OCI-LY7 (cell line): ENCODE data around the gene ACSL3. TPM values are rescaled to one million over a fixed set of nuclear protein-coding genes. Genes with fewer than 3 reads are reported as not detected.

Experiments used
- BruUV-seq: library from RNA; stranded (reverse); fragments of 400-500 nt; replicated peaks from 2 replicates; lab custom pipeline; 2021; lab: Mats Ljungman, UMichigan
- CTCF ChIA-PET: fragments of 300-600 bp; sonication (Branson Sonifier 250); formaldehyde crosslinking; loops from one replicate; lab custom pipeline; 2022; ENCODE audit warnings: antibody characterized with exemption; ENCODE audit not compliant: unreplicated experiment; lab: Charles Lee
- POLR2A ChIA-PET: fragments of 300-600 bp; sonication (Branson Sonifier 250); formaldehyde crosslinking; loops from one replicate; lab custom pipeline; 2022; ENCODE audit warnings: antibody characterized with exemption; lab: Charles Lee
- DNase-seq: peaks from one replicate; pipeline ENCODE4 v3.0.0-alpha.2; 2015; ENCODE audit warnings: low spot score
- H2AFZ ChIP-seq: fragments of 200-600 bp; sonication (generic), shearing (Covaris generic); 2 replicates; pipeline ENCODE4 v1.6.1; 2014; ENCODE audit warnings: mild to moderate bottlenecking, antibody characterized with exemption, low read length, moderate library complexity
- H3K27ac ChIP-seq: fragments of 200-600 bp; sonication (generic); 2 replicates; pipeline ENCODE4 v1.5.1; 2014; ENCODE audit warnings: mixed run types, low read depth, mild to moderate bottlenecking, moderate library complexity, low read length, inconsistent platforms; ENCODE audit not compliant: poor library complexity, severe bottlenecking
- H3K36me3 ChIP-seq: fragments of 200-600 bp; sonication (generic); 2 replicates; pipeline ENCODE4 v1.6.1; 2014; ENCODE audit warnings: mild to moderate bottlenecking, antibody characterized with exemption, low read length, moderate library complexity, mixed read lengths; ENCODE audit not compliant: insufficient read depth
- H3K4me1 ChIP-seq: fragments of 200-600 bp; sonication (generic); 2 replicates; pipeline ENCODE4 v1.5.1; 2014; ENCODE audit warnings: mild to moderate bottlenecking, low read length; ENCODE audit not compliant: insufficient read depth, poor library complexity, severe bottlenecking
- H3K4me2 ChIP-seq: fragments of 200-600 bp; sonication (generic); 2 replicates; pipeline ENCODE4 v1.6.1; 2014; ENCODE audit warnings: mild to moderate bottlenecking, low read length
- H3K4me3 ChIP-seq: fragments of 200-600 bp; sonication (generic); 2 replicates; pipeline ENCODE4 v1.5.1; 2014; ENCODE audit warnings: mild to moderate bottlenecking, low read depth, low read length; ENCODE audit not compliant: poor library complexity, severe bottlenecking
- H3K79me2 ChIP-seq: fragments of 200-600 bp; sonication (generic); 2 replicates; pipeline ENCODE4 v1.6.1; 2016; ENCODE audit warnings: low read depth, mild to moderate bottlenecking, low read length, moderate library complexity, mixed read lengths; ENCODE audit not compliant: insufficient read depth
- H3K9me2 ChIP-seq: fragments of 200-600 bp; sonication (generic); 2 replicates; pipeline ENCODE4 v1.6.1; 2016; ENCODE audit warnings: mild to moderate bottlenecking, low read length, mixed read lengths; ENCODE audit not compliant: insufficient read depth
- H3K9me3 ChIP-seq: fragments of 200-600 bp; sonication (generic); 2 replicates; pipeline ENCODE4 v1.6.1; 2014; ENCODE audit warnings: mild to moderate bottlenecking, mixed run types, low read length, mixed read lengths
- H4K20me1 ChIP-seq: fragments of 200-600 bp; sonication (generic); 2 replicates; pipeline ENCODE4 v1.6.1; 2014; ENCODE audit warnings: mild to moderate bottlenecking, antibody characterized with exemption, low read length, moderate library complexity, mixed read lengths; ENCODE audit not compliant: insufficient read depth
- EZH2phosphoT487 ChIP-seq: fragments of 200-600 bp; sonication (generic); IDR thresholded peaks from 2 replicates; pipeline ENCODE4 v1.6.1; 2018; ENCODE audit warnings: low read depth, borderline replicate concordance, mild to moderate bottlenecking, mixed run types, antibody characterized with exemption, low read length, moderate library complexity, mixed read lengths
- intact Hi-C: fragments of 100-400 bp; cut with micrococcal nuclease; formaldehyde crosslinking; loops from one replicate; pipeline ENCODE4 v1.10.0; 2022; ENCODE audit not compliant: unreplicated experiment
- total RNA-seq, 2 experiments: library from RNA; depleted of rRNA in 1 of 2; stranded (reverse); fragments of >200 nt in 1 of 2; shearing (Covaris generic) in 1 of 2; gene quantifications; 2 replicates each; pipeline ENCODE4 v1.2.3, GENCODE V29; 2014 to 2022
- TF ChIP-seq, protein P1 (sequence below): fragments of 200-600 bp; sonication (generic); conservative IDR thresholded peaks from 2 replicates; pipeline ENCODE4 v1.5.1; 2014; ENCODE audit warnings: mild to moderate bottlenecking, antibody characterized with exemption, low read length, moderate library complexity, mixed read lengths

Gene ACSL3
- total RNA-seq, 2 experiments from 2014 or later: 62.6 to 83.2 TPM

DNA sequence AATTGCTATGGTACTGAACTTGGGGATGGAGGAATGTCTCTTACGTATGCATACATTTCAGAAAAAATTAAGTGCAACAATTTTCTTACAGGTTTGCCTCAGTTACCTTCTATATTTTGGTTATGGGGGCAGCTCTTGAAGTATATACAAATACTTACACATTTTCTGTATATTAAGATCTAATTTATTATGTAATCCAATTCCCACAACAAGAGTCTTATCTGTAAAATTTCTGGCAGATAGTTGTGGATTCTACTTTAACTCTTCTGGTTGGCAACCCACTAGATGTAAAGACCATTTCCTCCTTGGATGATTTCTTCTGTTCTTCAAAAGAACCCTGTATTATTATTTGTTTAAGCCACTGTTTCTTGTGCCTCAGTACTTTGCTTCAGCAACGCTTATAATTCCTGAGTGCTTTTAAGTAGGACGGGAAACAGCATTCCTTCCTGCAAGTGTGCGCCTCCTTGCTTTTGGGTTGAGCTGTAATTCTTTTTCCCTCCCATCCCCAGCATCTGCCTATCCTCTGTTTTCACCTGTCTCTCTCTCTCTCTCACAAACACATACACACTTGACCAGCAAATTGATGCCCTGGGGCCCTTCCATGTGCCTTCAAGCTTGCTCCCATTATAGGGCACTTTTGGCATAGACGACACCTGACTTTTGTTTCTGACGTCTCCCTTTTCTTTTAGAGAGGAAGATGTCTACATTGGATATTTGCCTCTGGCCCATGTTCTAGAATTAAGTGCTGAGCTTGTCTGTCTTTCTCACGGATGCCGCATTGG, 61.4 kb downstream of the ACSL3 start:
- H3K27ac ChIP-seq: no peak overlapping the region
- H3K36me3 ChIP-seq: peaks cover 65% of the 10 kb centered on the region
- DNase-seq: no peak
- no peak overlapping the region for H3K4me3 ChIP-seq
- no peaks in the 10 kb centered on the region for H3K9me3 ChIP-seq
- no peaks in the 10 kb centered on the region for H3K9me2 ChIP-seq
- no TSS peak for BruUV-seq
- intact Hi-C loops: no loop called here
- H4K20me1 ChIP-seq: no peaks in the 10 kb centered on the region
- TF ChIP-seq EZH2phosphoT487: no peak
- TF ChIP-seq, protein P1, sequence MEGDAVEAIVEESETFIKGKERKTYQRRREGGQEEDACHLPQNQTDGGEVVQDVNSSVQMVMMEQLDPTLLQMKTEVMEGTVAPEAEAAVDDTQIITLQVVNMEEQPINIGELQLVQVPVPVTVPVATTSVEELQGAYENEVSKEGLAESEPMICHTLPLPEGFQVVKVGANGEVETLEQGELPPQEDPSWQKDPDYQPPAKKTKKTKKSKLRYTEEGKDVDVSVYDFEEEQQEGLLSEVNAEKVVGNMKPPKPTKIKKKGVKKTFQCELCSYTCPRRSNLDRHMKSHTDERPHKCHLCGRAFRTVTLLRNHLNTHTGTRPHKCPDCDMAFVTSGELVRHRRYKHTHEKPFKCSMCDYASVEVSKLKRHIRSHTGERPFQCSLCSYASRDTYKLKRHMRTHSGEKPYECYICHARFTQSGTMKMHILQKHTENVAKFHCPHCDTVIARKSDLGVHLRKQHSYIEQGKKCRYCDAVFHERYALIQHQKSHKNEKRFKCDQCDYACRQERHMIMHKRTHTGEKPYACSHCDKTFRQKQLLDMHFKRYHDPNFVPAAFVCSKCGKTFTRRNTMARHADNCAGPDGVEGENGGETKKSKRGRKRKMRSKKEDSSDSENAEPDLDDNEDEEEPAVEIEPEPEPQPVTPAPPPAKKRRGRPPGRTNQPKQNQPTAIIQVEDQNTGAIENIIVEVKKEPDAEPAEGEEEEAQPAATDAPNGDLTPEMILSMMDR: no peak
- H3K79me2 ChIP-seq: no peaks in the 10 kb centered on the region
- no peak overlapping the region for H2AFZ ChIP-seq
- ChIA-PET POLR2A (interaction anchor here (0.7 to 1.9 kb wide), 2 partner anchors 10 to 955 kb away, joined by 3 to 9 read pairs; no protein-coding TSS in a partner anchor), CTCF (interaction anchor here (1.1 kb wide), 1 partner anchor 17 kb away, joined by 4 read pairs; no protein-coding TSS in a partner anchor)
- no peaks in the 10 kb centered on the region for H3K4me1 ChIP-seq
- H3K4me2 ChIP-seq: no peak overlapping the region

DNA sequence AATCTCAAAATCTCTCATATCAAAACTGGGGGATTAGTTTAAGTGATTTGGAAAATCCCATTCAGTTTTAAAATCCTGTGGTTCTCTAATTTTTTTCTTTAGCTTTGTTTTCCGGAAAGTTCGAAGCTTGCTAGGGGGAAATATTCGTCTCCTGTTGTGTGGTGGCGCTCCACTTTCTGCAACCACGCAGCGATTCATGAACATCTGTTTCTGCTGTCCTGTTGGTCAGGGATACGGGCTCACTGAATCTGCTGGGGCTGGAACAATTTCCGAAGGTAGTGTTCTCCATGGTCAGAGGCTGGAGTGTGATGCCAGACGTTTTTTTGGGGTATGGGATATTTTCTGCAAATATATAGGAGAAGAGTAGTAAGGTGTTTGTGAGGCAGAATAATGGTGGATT, 66.1 kb downstream of the ACSL3 start:
- intact Hi-C loops: no loop called here
- no peak for DNase-seq
- H3K36me3 ChIP-seq: peaks cover 78% of the 10 kb centered on the region
- no peak overlapping the region for H3K4me3 ChIP-seq
- no peaks in the 10 kb centered on the region for H4K20me1 ChIP-seq
- no peak overlapping the region for H3K27ac ChIP-seq
- no TSS peak for BruUV-seq
- no peaks in the 10 kb centered on the region for H3K79me2 ChIP-seq
- TF ChIP-seq EZH2phosphoT487: no peak
- TF ChIP-seq, protein P1: no peak
- no peak overlapping the region for H2AFZ ChIP-seq
- H3K9me2 ChIP-seq: no peaks in the 10 kb centered on the region
- H3K9me3 ChIP-seq: no peaks in the 10 kb centered on the region
- H3K4me2 ChIP-seq: no peak overlapping the region
- ChIA-PET POLR2A (interaction anchor here (0.6 to 0.7 kb wide), 2 partner anchors 54 to 79 kb away, joined by 3 read pairs; no protein-coding TSS in a partner anchor), CTCF (no interaction called here)
- H3K4me1 ChIP-seq: no peaks in the 10 kb centered on the region

DNA sequence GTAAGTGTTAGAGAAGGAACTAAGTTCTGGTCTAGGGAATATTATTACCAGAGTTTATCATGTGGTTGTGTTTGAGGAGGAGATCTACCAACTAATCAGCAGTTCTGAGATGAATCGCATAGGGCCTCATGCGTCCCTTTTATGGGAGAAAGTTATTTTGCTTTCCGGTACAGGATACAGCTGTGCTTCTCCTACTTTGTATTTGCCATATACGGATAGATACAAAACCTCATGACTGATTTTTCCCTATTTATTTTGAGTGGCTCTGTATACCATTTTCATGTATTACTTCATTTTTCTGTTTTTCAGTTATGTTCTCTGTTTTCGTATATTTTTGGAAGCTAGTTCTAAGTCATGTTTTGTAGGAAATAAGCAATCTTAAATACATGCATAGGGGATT, 66.8 kb downstream of the ACSL3 start:
- no peaks in the 10 kb centered on the region for H3K9me3 ChIP-seq
- H2AFZ ChIP-seq: no peak overlapping the region
- H3K79me2 ChIP-seq: no peaks in the 10 kb centered on the region
- no TSS peak for BruUV-seq
- H3K4me1 ChIP-seq: no peaks in the 10 kb centered on the region
- peaks cover 75% of the 10 kb centered on the region for H3K36me3 ChIP-seq
- no peak for TF ChIP-seq EZH2phosphoT487
- no peak overlapping the region for H3K4me3 ChIP-seq
- DNase-seq: no peak
- no peak overlapping the region for H3K4me2 ChIP-seq
- ChIA-PET POLR2A (interaction anchor here (0.7 to 1.4 kb wide), 3 partner anchors 15 to 221 kb away, joined by 3 to 4 read pairs (median 3); no protein-coding TSS in a partner anchor), CTCF (no interaction called here)
- H3K27ac ChIP-seq: no peak overlapping the region
- intact Hi-C loops: no loop called here
- H4K20me1 ChIP-seq: no peaks in the 10 kb centered on the region
- H3K9me2 ChIP-seq: no peaks in the 10 kb centered on the region
